ENCODE results near the gene ARID1B.

The ARID1B gene

DNA sequence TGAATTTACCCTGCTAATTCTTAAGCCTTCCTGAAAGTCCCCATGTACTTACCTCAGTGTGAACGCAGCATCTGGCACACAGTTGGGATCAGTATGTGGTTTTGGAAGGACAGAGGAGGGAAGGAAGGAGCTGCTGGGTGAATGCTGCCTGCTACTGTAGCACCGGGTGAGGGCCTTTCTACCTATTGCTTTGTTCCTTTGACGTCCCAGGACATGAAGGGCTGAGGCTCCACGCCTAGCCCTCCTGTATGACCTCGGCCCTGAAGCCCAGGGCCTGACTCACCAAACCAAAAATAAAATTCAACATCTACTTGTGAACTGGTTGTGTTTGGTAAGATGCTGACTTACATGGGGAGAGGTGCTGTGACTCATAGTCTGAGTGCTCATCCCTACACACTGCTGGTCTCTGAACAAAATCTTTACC lies 51.1 kb downstream of the ARID1B start:
- DNase-seq (ENCODE audit: low spot score): no peak

DNA sequence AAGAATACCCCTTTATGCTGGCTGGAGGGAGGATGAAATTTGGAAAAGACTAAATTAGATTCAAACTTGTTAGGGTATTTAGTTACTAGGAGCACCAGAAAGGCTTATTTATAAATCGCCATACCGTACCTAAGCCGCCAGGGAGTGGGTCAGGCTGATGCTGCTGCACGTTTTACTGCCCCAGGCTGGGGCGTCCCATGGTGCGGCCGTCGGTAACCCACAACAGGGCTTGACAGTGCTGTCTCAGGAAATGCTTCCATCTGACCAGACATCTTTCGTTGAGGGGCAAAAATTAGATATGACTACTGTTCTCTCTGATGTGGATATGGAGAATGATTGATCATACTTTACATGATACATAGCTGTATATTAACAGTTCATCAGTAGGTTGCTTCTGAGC lies 52.9 kb downstream of the ARID1B start:
- TF ChIP-seq, protein P1, sequence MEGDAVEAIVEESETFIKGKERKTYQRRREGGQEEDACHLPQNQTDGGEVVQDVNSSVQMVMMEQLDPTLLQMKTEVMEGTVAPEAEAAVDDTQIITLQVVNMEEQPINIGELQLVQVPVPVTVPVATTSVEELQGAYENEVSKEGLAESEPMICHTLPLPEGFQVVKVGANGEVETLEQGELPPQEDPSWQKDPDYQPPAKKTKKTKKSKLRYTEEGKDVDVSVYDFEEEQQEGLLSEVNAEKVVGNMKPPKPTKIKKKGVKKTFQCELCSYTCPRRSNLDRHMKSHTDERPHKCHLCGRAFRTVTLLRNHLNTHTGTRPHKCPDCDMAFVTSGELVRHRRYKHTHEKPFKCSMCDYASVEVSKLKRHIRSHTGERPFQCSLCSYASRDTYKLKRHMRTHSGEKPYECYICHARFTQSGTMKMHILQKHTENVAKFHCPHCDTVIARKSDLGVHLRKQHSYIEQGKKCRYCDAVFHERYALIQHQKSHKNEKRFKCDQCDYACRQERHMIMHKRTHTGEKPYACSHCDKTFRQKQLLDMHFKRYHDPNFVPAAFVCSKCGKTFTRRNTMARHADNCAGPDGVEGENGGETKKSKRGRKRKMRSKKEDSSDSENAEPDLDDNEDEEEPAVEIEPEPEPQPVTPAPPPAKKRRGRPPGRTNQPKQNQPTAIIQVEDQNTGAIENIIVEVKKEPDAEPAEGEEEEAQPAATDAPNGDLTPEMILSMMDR (IDR thresholded peaks at IDR 0.05; ENCODE audit: extremely low read depth, missing control alignments): no peak
- DNase-seq (ENCODE audit: low spot score): no peak

More for the DNA sequence above, 51.1 kb downstream of the ARID1B start:
- TF ChIP-seq, protein P1 (IDR thresholded peaks at IDR 0.05; ENCODE audit: extremely low read depth, missing control alignments): no peak

DNA sequence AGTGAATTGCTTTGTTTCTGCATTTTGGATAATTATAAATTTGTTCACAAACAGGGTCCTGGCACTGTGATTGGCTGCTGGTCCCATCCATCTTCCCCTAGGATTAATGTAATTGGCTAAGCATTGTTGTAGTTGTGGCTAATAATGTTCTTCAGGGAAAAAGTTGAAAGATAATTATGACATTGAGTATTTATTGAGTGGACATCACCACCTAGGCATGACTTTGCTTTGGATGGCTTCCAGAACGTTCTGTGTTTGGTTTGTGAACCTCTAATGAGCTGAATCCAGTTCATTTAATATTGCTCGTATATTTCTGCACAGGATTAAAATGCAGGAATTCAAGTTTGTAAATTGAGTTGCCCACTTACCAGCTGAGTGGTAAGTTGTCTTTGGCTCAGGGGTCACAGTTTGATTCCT lies 55.1 kb downstream of the ARID1B start:
- TF ChIP-seq, protein P1 (IDR thresholded peaks at IDR 0.05; ENCODE audit: extremely low read depth, missing control alignments): no peak
- no peak for DNase-seq (ENCODE audit: low spot score)

DNA sequence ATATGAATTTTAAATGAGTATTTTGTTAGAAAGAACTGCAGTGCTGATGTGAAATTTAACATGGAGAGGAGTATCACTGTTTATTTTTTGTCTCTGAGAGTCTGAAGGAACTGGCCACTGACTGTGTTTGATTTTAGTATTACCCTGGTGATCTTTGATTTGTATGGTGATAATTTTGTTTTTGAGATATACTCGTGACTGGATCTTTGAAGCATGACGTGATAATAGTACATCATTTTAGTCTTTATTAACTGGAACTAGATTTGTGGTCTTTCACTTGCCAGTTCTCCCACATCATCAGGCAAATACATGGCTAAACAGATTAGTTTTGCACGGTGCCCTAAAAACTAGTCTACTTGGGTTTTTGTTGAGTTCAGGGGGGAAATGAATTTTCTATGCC lies 55.5 kb downstream of the ARID1B start:
- TF ChIP-seq, protein P1 (IDR thresholded peaks at IDR 0.05; ENCODE audit: extremely low read depth, missing control alignments): no peak
- no peak for DNase-seq (ENCODE audit: low spot score)

DNA sequence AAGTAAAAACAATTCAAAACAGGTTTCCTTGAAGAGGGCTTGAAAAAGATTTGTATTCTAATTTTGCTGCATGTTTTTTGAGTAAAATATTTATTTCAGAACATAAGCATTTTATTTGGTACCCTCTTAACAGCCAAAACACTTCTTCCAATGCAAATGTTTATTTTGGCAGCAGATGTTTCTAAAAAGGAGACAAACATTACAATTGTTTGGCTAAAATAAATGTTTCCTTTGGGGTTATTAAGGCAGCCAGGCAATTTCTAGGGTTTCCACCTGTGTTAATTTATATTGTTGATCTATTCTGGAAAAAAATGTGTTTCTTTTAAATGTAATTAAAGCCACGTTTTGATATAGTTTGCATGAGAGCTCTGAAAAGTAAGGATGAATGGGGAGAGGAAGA lies 56.6 kb downstream of the ARID1B start:
- no peak for DNase-seq (ENCODE audit: low spot score)
- TF ChIP-seq, protein P1 (IDR thresholded peaks at IDR 0.05; ENCODE audit: extremely low read depth, missing control alignments): no peak

DNA sequence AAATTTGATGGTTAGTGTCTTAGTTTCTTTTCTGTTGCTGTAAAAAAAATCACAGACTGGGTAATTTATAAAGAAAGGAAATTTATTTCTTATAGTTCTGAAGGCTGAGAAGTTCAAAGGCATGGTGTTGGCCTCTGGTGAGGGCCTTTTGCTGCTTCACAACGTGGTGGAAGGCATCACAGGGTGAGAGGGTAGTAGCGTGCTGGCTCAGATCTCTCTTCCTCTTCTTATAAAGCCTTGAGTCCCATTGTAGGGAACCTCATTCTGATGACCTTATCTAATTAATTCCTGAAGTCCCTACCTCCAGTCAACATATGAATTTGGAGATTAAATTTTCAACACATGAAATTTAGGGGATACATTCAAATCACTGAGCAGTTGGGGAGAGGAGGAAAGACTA lies 62.0 kb downstream of the ARID1B start:
- TF ChIP-seq, protein P1 (IDR thresholded peaks at IDR 0.05; ENCODE audit: extremely low read depth, missing control alignments): no peak
- DNase-seq (ENCODE audit: low spot score): no peak

DNA sequence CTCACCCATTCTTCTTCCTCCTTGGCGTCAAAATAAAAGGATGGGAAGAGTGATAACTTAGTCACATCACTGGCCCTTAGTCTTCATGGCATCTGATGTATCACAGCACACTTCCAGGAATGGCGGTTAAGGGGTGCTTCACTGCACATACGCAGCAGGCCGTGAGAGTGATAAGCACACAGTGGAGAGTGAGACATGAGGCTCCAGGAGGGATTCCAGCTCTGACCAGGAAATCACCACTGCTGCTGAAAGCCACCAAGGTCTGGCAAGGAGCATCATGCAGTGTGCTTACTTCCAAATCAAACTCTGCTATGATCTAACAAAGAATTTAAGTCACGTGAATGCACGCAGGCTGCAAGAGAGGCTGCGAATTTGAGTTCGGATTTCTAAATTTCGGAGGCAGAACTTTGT lies 62.4 kb downstream of the ARID1B start:
- TF ChIP-seq, protein P1 (IDR thresholded peaks at IDR 0.05; ENCODE audit: extremely low read depth, missing control alignments): no peak
- no peak for DNase-seq (ENCODE audit: low spot score)
